ENCODE data around the gene ERICH2.

The ERICH2 gene

DNA sequence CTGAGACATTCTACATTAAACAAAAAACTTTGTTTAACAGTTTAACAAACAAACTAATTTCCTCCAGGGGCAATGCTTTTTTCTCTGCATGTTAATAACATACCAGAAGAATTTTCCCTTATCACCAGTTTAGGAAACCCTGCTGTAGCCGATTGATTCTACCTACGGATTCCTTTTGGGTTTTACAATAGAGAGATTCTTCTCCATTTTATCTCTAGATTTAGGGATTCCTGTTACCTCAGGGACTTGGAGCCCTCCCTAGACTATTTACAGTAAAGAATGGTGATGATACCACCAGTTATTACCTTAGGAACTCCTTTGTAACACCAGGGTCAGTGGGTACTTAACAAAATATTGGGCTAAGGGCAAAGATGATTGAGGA, 5.3 kb upstream of the ERICH2 start:
- no peak for DNase-seq

GRCh38 chr2:170766693-170767092, 3.5 kb upstream of the ERICH2 start:
- DNase-seq: no peak

- peak; percentile 81 for DNase-seq
Observed at GRCh38 chr2:170770606-170771420, 635 bp downstream of the ERICH2 start.

- no peak for DNase-seq
Observed at GRCh38 chr2:170771421-170771937, 1.3 kb downstream of the ERICH2 start.

GRCh38 chr2:170772295-170772694, 2.1 kb downstream of the ERICH2 start:
- no peak for DNase-seq

GRCh38 chr2:170774074-170774473, 3.9 kb downstream of the ERICH2 start:
- DNase-seq: no peak

DNA sequence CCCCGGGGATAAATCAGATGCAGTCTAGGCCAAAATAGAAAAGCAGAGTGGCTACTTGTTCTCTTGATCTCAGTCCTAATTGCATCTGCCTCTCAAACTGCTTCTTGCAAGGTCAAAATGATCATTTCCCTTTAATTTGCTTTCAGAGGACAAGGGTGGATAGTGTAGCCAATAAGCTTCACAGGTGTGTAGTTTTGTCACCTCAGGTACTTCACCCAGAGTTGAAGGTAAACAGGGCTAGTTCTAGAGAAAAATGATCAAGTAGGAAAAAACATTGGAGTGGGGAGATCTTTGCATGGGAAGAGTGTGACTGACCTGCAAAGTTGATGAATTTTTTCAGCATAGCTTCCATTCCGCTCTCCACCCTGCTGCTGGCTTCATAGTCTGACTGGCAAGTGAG, 8.7 kb downstream of the ERICH2 start:
- DNase-seq: no peak

DNA sequence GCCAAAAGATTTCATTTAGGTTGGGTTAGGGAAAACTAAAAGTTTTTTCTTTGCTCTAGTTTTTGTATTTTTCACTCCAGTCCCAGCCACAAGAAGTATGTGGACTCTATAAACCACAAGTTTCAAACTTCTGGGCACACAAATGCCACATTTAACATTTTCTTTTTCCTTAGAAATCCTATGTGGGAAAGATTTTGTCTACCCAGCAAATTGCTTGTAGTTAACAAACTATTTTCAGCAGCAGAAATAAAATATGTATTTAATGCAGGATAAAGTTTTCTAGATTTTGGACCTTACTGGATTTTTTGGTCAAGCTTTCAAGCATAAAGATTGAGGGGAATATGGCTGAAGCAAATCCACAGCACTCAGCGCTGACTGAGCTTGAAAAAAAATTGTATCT, 9.1 kb downstream of the ERICH2 start:
- no peak for DNase-seq

DNA sequence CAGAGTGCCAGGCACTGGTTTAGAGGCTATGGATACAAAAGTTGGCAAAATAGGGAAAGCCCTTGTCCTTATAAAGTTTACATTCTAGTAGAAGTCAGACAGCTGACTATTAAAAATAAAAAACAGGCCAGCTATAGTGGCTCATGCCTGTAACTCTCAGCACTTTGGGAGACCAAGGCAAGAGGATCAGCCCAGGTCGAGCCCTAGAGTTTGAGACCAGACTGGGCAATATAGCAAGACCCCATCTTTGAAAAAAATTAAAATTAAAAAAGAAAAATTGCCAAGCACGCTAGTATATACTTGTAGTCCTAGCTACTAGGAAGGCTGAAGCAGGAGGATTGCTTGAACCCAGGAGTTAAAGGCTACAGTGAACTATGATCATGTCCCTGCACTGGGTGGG, 12.5 kb downstream of the ERICH2 start:
- no peak for DNase-seq

GRCh38 chr2:170783549-170783948, 13.4 kb downstream of the ERICH2 start:
- DNase-seq: no peak

DNA sequence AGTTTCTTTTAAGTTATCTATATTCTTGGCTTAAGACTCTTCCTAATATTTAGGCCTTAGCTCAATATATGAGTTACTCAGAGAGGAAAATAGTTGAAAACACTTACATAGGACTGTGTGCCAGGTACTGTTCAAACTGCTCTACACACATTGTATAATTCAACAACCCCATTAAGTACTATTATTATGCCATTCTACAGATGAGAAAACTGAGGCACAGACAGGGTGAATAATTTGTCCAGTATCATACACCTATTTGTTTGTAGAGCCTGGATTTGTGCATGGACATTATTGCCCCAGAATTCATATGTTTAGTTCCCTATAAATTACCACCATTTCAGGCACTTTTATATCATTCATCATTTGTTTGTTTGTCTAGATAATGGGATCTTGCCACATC, 28.8 kb downstream of the ERICH2 start:
- DNase-seq: no peak

DNA sequence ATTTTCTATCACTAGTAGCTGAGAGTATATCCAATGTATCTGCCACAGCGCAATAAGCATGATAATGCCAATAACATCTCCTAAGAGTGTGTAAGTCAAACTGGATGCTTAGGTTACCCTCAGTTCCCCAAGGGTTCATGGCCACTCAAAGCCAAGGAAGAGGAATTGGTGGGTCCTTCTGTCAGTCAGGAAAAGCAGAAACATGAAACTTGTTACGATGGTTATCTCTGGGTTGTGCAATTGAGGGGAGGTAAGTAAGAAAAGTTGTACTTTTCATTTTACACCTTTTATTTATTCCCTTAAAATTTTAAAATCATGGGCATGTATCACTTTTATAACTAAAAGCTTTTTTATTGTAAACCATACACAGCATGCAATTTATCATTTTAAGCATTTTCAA, 36.4 kb downstream of the ERICH2 start:
- DNase-seq: no peak

DNA sequence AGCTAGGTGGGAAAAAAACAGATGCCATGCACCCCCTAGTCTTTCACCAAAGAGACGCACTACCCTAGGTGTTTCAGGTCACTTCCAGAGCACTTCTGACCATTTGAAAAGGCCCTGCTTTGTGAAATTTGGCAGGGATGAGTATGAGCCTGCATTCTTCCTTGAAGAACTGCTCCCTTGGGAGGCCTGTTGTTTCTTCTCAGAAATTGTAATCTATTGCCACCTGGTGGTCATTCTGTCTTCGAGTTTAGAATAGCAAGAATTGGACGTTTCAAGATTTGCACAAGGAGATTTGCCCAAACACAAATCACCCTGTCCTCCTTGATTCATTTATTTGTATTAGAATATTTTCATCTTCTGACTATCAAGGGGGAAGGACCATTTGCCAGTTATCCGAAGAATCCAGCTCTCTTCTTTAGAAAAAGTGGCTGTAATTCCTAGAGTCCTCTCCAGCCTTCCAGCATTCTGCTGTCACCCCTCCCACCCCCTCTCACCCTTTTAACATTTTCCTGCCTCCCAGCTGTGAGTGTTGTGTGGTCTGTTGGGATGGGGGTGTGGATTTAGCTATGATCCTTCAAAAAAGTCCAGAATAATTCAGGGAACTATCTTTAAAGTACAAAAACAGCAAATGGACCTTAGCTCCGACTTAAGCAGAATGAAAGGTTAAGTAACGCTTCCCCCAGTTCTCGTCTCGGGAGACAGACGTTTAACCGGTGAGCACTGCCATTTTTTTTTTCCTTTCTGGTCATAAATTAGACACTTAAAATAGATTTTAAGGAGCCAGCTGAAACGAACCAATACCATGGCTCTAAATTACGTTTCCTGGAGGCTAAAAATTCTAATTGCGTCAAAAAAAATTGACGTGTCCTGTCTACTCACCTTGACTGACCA, 42.8 kb downstream of the ERICH2 start:
- peak; percentile 56 for DNase-seq

GRCh38 chr2:170813611-170814532, 43.7 kb downstream of the ERICH2 start:
- no peak for DNase-seq

DNA sequence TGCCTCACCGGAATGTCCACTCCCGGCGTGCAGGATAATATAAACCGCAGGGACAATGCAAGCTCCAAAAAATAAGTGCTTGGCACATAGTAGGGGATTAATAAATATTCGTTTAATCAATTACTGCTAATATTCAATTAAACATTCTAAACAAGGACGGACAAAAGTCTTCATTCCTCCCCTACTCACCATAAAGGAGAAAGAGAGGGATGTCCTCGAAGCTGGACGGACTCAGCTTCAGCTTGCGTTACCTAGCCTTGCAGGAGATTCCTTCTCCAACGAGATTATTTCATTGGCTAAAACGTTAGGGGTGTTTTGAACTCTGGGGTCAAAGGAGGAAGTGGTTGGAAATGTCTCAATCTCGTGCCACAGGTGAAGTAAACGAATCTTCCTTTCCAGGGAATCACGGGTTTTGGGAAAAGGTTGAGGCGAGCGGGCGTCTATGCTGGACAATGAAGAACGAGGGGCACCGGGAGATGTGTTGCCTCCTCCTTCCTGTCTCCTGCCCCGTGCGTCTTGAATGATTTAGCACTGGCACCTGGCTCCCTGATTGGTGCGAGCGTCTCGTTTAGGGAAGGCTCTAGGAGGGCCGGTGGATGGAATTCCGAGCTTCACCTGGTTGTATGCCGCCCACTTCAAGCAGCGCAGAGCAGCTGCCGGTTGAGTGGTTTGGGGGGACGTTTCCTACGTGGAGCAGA, 44.5 kb downstream of the ERICH2 start:
- peak; percentile 18 for DNase-seq

DNA sequence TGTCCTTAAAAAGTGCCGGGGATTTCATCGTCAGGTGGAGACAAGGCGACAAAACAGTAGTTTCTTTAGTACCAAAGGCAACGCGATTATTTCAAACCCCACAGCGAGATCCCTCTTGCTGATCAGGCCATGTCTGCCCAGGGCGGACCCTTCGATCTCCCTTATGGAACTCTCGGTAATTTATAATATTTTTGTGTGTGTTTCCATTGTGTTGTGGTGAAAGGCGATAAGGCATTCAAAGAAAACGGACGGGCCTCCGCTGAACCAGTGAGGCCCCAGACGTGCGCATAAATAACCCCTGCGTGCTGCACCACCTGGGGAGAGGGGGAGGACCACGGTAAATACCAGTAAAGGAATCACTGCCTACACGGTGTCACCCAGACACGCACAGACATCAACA, 45.1 kb downstream of the ERICH2 start:
- DNase-seq: no peak

DNA sequence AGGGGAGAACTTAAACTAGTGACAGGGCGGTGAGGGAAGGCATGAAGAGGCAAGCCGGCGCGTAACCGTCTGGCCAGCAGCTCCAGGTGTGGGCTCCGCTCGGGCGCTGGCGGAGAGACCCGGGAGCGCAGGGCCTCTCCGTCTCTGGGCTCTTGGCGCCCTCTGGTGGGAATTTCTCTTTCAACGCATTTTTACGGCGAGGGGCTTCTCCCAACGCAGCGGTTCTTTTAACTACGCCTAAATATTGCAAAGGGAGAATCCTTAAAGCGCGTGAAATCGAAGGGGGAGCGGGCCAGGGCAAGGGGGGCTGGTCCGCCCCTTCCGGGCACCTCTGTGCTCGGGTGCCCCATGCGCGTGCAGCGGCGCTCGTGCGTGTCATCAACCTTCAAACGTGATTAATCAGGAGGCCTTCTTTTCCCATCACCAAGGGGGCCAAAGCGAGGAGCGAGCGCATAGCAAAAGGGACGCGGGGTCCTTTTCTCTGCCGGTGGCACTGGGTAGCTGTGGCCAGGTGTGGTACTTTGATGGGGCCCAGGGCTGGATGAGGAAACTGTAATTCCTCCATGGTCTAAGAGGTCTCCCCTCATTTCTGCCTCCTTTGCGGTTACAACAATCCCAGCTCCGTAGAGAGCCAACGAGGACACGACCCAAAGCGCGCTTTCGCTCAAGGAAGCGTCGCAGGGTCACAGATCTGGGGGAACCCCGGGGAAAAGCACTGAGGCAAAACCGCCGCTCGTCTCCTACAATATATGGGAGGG, 45.7 kb downstream of the ERICH2 start:
- peak; percentile 67 for DNase-seq

GRCh38 chr2:170816504-170817092, 46.4 kb downstream of the ERICH2 start, which contains the start of gene GAD1:
Gene GAD1, plus strand, starts transcription at chr2:170816887. Its CDS starts 1,705 bp downstream, at chr2:170818592.
- peak; percentile 80 for DNase-seq

DNA sequence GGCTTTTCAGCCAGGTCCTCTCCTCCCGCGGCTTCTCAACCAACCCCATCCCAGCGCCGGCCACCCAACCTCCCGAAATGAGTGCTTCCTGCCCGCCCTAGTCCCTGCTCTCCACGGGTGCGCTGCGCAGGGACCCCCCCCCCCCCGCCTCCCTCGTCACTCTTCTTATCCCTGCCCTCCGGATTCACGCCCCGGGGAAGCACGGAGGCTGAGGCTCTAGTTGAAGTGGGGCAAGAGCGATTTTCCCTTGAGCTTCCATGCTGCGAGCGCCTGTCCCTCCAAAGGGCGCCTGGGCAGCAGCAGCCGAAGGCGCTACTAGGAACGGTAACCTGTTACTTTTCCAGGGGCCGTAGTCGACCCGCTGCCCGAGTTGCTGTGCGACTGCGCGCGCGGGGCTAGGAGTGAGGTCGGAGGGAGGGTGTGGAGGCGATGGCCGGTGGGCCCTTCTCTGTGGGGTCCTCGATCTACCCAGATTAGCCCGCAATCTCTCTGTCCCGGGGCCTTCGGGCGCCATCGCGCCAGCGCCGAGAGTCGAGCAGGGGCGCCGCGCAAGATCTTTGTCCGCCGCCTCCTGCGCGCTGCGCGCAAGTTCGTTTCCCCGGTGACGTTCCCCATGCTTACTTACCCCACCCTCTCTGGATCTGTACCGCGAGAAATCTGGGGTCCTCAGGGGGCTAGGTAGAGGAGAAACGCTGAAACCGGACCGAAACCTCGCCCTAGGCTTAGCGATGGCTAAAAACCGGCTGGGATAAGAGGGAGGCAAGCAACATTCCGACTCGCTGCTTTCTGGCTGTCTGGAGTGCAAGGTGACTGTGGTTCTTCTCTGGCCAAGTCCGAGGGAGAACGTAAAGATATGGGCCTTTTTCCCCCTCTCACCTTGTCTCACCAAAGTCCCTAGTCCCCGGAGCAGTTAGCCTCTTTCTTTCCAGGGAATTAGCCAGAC, 47.2 kb downstream of the ERICH2 start:
- peak; percentile 61 for DNase-seq

Data from NCI-H1092 (cell line).